ENCODE data around the gene ZNF750.

ZNF750 gene

DNA sequence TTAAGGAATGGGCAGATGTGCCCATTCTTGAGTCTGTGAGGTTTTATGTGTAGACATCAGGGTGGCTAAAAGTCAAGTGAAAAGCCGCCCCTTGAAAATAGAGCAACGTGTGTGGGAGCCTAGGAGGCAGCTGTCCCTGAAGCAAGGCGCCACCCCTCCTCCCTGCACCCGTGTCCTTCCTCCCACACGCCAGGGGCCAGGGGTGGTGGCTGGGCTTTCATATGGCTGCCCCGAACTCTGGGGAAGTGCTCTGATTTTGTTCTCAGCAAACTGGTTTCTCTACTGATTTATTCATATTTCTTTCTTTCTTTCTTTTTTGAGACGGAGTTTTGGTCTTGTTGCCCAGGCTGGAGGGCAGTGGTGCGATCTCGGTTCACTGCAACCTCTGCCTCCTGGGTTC is 4.7 kb downstream of the ZNF750 start:
- DNase-seq (ENCODE audit: low spot score): no peak

DNA sequence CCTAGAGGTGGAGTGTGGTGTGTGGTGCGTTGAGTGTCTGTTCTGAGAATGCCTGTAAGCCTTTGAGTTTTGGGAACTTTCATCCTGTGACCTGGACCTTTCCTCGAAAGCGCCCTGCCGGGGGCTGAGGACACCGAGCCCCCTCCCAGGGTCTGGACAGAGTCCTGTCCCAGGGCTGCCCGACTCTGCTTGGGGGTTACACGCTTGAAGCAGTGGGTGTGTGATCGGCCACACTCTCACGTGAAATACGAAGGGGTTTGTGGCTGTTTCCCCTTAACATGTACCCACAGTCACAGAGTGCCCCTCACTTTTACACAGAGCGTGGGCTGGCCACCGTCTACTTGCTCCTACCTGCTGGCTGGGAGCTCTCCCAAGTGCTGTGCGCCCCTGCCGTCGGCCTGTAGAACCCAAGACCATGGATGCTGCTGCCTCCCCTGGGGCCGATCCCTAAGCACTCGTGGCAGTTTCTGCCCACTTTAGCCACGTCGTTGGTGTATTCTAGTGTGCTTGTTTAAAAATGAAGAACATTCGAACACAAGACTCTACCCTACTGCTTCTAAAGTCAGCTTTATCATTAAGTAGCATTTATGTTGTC is 6.8 kb downstream of the ZNF750 start:
- DNase-seq (ENCODE audit: low spot score): no peak

DNA sequence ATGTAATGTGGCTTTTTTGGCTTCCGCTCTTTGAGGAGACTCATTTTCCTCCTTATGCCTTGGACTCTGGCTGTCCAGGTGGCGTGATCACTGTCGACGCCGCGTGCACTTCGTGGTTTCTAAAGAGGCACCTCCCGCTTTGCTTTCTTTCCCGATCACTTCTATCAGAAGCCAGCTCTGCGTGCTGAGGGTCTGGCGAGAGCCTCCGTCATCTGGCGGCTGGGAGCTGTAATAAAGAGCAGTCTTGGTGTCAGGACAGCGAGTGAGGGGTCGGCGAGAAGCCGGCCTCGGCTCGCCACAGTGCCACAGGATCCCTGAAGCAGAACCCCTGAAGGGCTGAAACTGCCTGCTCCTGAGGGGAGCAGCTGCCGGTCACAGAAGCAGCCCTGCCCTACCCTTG is 7.4 kb downstream of the ZNF750 start:
- DNase-seq (ENCODE audit: low spot score): no peak

DNA sequence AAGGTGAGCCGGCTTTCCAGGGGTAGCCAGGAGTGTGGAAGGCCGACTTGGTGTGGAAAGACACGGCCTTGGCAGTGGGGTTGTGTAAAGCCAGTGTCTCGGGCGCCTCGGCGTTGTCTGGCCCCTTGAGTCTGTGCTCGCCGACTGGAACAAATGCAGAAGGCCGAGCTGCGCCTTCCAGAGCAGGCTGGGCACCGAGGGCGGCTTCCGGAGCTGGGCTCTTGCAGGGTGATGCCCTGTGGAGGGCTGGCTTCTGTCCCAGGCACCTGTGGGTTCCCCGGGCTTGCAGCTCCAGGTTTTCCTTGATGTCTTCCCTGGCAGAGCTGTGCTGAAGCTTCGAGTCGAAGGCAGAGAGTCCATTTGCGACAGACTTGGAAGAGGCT is 8.0 kb downstream of the ZNF750 start:
- no peak for DNase-seq (ENCODE audit: low spot score)

DNA sequence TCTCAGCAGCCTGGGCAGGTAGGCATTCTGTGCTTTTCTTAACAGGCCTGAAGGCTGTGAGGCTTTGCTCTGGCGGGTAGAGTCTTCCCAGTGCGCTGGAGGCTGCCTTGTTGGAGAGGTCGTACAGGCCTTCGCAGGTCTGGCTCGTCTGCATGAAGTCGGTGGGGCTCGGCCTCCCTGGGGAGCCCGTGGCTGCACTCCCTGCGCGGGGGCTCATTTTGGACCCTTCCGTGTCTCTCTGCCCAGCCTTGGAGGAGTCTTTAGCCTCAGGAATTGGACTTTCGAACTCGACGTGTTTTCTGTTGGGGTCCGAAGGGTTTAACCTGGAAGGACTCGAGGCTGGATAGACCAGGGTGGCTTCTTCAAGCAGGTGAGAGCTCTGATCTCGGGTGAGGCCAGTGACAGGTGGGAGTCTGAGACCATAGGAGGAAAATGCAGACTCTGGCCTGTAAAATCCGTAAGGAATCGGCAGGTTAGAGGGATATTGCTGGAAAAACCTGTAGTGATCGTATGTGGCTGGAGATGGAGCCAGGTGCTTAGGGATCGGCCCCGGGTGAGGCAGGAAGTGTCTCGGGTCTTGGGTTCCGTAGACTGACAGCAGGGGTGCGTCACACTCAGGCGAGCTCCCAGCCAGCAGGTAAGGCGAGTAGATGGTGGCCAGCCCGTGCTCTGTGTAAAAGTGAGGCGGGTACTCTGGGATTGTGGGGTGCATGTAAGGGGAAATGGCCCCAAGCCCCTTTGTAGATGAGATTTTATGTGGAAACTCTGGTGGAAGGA is 8.6 kb downstream of the ZNF750 start:
- DNase-seq (ENCODE audit: low spot score): no peak

DNA sequence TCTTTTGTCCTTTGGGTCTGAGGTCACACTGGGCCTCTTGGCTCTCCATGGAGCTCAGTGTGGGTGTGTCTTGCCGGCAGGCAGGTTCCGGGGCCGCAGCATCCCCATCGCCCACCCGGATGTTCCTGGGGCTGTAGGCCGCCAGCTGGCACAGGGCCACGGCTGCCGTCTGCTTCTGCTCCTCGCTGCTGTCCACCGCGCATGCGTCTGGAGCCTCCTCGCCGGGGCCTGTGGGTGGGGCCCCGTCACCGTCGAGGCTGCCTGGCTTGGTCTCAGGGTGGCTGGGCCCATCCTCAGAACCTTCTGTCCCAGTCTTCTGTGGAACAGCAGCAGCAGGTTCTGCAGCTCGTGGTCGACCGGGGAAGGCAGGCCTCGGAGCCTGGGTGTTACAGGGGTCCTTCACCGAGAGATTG is 9.6 kb downstream of the ZNF750 start:
- no peak for DNase-seq (ENCODE audit: low spot score)

DNA sequence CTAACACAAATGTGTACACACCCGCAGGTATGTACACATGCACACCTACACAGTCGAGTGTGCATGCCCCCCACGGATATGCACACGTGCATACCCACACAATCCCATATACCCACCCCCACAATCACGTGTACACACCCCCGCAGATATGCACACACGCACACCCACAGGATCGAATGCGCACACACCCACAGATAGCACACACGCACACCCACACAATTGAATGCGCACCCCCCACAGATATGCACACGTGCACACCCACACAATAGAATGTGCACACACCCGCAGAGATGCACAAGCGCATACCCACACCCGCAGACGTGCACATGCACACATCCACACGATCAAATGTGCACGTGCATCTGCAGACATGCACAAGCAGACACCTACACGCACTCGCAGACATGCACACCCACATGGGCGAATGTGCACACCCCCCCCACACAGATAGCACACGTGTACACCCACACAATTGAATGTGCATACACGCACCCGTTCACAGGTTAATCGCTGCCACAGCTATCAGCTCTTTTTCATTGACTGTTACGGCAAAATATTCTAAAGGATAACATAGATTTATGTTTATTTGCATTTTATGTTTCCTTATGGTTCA is 10.8 kb downstream of the ZNF750 start:
- no peak for DNase-seq (ENCODE audit: low spot score)

DNA sequence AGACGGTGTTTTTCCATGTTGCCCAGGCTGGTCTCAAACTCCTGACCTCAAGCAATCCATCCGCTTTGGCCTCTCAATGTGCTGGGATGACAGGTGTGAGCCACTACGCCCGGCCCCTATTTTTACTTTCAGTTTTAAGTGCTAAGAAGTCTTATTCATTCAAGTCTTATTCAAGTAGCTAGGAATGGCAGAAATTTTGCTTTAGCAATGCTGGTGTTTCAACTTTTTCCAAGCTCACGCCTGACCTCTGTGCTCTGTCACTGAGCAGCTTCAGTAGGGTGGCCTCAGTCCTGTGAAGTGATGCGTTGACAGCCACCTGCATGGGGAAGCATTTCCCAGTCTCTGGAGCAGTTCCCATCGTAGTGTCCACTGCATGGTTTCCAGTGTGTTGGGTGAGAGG is 12.9 kb downstream of the ZNF750 start:
- DNase-seq (ENCODE audit: low spot score): no peak

DNA sequence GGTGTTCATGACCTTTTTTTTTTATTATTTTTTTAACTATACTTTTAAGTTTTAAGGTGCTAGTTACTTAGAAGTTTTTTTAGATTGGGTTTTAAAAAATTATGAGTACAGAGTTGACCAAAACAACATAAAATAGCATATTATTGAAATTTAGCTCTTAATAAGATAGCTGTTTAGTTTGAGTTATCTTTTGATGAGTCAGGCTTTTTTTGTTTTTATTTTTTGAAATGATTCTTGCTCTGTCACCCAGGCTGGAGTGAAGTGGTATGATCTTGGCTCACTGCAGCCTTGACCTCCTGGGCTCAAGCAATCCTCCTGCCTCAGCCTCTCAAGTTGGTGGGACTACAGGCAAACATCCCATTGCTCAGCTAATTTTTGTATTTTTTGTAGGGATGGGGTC is 13.6 kb downstream of the ZNF750 start:
- no peak for DNase-seq (ENCODE audit: low spot score)

DNA sequence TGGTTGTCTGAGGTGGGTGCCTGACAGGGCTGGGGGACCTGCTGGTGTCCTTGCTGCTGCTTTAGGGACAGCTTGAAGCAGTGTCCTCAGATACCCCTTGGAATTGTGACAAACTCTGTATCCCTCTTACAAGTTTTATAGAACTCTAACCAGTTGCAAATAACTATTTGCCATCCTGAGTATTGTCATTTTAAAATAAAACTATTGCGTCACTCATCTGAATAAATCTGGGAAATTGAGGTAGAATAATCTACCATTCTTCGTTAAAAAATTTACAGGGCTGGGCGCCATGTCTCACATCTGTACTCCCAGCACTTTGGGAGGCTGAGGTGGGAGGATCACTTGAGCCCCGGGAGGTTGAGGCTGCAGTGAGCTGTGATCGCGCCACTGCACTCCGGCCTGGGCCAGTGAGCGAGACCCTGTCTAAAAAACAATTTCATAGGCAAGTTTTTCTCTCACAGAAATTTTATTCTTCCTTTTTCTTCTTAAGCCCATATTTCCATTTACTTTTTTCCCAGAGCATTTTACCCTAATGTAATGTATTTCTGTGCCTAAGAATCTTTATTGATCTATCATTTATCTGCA is 14.2 kb downstream of the ZNF750 start:
- DNase-seq (ENCODE audit: low spot score): no peak

DNA sequence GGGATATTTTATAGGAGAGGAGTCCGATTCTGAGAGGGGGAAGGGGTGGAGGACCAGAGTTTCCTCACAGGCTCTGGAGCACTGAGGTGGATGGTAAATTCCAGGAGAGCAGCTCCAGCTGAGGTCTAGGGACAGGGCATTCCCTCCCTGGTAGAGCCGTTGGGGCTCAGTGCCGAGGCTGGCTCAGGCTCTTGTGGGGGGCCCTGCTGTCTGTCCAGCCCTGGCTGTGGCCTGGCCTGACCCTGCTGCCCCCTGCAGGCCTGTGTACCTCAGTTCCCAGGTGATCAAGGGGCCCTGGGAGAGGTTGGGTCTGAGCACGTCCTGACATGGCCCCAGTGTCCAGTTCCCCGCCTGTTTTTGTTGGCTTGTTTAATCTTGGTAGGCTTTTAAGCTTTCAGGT is 16.8 kb downstream of the ZNF750 start:
- DNase-seq (ENCODE audit: low spot score): no peak

DNA sequence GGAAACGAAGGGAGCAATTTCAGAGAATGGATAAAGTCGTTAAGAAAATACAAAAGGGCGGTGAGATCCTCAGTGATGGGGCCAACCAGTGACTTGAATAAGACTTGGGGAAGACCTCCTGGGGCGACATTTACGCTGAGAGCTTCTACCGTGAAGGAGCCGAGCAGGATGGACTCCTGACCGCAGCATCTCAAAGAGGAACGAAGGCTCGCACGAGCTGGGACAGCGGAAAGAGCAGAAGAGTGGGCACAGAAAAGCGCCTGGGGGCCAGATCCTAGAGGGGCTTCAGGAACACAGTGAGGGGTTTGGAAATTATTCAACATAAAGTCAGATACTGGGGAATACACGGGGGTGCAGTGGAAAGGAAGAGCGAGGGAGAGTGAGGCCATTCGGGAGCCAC is 17.5 kb downstream of the ZNF750 start:
- DNase-seq (ENCODE audit: low spot score): no peak

DNA sequence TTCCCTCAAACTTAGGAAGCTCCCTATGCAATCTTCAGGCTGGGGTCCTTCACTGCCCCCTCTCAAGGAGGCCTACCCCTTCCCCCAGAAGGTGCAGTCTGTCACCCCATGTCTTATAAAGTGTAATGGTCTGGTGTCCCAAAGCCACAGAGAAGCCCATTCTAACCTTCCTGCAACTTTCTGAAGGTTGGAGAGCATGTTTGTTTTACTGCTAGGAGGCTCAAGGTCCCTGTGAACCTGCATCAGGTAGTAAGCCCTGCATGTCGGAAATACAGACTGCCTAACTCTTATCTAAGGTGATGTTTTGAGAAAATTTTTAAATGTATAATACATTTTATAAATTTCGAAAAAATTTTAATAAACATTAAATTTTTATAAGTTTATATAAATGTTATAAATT is 18.3 kb downstream of the ZNF750 start:
- no peak for DNase-seq (ENCODE audit: low spot score)

DNA sequence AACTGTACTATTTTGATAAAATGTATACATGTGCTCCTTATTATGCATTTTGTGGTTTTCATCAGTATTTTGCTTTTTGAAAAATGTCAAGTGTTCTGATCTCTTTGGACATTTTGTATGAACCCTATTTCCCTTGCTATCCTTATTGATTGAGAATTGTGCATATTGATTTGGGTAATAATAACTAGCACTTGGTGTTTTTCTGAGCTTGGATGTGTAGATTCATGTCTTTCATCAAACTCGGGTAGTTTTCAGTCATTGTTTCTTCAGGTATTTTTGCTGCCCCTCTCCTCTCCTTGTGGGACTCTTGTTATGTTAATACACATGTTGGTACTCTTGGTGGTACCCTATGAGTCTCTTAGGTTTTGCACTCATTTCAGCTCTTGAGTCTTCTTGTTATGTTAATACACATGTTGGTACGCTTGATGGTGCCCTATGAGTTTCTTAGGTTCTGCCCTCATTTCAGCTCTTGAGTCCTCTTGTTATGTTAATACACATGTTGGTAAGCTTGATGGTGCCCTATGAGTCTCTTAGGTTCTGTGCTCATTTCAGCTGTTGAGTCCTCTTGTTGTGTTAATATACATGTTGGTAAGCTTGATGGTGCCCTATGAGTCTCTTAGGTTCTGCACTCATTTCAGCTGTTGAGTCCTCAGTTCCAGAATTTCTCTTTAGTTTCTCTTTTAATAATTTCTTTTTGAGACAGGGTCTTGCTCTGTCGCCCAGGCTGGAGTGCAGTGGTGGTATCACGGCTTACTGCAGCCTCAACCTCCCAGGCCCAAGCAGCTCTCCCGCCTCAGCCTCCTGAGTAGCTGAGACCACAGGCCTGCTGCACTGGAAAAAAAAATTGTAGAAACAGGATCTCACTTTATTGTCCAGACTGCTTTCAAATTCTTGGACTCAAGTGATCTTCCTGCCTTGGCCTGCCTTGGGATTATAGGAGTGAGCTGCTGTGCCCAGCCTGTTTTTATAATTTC is 19.3 kb downstream of the ZNF750 start:
- DNase-seq (ENCODE audit: low spot score): no peak

DNA sequence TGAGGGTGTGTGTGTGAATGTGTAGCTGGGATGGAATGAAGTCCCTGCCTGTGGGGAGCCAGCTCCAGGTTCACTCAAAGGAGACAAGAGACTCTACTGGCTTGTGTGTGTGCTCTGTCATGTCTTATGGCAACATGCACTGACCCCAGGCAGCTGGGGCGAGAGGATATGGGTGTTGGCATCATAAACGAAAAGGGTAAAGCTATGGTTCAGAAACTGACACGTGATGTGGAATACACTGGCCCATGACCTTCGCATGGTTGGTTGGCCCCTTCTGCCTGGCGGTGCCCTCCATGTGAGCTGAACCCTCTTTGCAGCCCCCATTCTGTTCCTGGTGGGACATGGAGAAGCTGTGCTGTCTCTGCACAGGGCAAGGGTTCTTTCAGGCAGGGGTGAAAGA is 21.9 kb downstream of the ZNF750 start:
- DNase-seq (ENCODE audit: low spot score): no peak

DNA sequence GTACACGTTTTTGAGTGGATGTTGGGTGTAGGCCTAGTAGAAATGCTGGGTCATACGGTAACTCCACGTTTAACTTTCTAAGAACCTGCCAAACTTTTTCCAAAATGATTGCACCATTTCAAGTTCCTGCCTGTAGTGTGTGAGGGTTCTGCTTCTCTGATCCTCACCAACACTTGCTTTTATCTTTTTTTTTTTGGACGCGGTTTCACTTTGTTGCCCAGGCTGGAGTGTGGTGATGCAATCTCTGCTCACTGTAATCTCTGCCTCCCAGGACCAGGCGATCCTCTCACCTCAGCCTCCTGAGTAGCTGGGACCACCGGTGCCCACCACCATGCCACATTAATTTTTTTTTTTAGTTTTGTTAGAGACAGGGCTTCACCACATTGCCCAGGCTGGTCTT is 23.5 kb downstream of the ZNF750 start:
- DNase-seq (ENCODE audit: low spot score): no peak

DNA sequence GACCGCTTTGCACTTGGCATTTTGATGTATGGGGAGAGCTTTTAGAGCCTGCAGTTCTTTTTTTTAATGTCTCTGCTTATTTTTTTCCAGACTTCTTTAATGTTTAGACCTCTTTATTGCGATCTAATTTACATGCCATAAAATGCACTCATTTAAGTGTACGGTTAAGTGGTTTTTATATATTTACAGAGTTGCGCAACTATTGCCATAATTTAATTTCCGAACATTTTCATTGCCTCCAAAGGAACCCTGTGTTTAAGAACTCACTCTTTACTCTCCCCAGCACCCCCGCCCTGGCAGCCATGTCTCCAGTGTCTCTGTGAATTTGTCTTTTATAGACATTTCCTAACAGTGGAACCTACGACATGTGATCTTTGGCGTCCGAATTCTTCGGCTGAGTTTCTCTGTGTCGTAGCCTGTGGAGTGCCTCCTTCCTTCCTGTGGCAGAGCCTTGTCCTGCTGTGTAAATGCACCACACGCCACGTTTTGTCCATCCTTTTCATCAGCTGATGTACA is 24.0 kb downstream of the ZNF750 start:
- DNase-seq (ENCODE audit: low spot score): no peak

DNA sequence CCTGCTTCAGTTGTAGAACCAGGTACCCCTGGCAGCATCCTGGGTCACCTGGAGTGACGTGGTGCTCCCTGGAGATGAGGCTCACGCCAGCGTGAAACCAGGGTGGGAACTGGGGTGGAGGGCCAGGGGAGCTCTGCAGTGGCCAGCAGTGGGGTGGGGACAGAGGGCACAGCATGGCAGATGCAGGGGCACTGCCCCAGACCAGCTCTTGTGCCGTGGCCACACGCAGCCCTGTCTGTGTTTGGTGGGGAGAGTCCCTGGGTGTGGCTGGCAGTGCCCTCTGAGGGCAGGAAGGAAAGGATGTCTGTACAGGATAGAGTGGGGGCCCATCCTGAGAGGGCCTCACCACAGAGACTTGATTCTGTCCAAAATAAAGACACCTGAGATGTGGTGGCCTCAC is 24.5 kb downstream of the ZNF750 start:
- DNase-seq (ENCODE audit: low spot score): no peak

DNA sequence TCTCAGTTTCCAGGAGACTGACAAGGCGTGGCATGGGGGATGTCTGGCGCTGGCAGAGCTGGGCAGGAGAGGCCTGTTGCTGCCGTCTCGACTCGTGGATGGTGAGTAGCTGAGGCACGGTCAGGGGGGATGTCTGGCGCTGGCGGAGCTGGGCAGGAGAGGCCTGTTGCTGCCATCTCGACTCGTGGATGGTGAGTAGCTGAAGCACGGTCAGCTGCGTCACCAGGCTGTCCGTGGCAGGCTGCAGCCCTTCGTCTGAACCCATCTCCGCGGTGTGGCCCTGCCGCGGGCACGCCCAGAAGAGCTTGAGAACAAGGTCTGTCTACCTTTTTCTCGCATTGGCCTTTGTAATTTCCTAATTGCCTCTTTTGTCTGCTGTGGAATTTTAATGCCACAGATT is 25.0 kb downstream of the ZNF750 start:
- no peak for DNase-seq (ENCODE audit: low spot score)

DNA sequence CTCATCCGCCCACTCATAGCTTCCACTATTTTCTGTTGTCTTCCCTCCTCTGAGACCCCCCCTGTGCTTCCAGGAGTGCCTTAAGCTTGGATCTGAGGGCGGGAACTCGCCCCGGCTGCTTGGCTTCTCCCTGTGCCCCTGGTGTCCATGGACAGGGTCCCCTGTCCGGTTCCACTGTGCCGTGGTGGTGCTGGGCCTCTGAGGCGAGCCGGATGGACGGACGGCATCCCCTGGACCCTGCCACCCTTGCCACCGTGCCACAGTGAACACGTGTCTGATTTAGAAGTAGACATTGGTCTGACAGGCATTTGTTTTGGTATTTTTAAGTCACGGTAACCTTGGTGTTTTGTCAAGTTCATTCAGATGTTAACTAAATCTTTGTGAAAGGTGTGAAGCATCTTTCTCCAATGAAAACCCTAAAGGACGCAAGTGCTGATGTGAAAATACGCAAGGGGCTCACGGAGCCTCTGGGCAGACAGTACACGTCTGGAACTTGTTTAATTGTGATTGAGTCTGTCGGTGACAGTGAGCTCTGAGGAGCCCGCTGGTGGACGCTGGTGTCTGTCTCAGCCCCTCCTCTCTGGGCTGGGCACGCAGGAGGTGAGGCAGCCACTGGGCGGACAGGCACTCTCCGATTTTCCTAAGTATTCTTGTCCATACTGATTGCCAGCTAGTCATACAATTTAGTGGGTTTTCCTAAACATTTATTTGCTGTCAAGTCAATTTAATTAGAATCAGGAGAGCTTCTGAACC is 26.3 kb downstream of the ZNF750 start:
- no peak for DNase-seq (ENCODE audit: low spot score)

DNA sequence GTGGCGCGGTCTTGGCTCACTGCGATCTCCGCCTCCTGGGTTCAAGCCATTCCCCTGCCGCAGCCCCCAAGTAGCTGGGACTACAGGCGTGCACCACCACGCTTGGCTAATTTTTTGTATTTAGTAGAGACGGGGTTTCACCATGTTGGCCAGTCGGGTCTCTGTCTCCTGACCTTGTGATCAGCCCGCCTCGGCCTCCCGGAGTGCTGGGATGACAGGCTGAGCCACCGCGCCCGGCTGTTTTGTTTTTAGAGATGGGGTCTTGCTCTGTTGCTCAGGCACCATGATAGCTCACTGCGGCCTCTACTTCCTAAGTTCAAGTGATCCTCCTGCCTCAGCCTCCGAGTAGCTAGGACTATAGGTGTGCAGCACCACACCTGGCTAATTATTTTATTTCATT is 27.2 kb downstream of the ZNF750 start:
- DNase-seq (ENCODE audit: low spot score): no peak
